GM12878 (cell line): Measurements from ENCODE around the gene RBBP9.

Experiments
- NR2C2 ChIP-seq: IDR thresholded peaks from 2 replicates; pipeline ENCODE4 v1.6.1; 2011; ENCODE audit warnings: borderline replicate concordance, low read depth; ENCODE audit not compliant: control insufficient read depth, insufficient read length
- SIN3A ChIP-seq: IDR thresholded peaks from 2 replicates; pipeline ENCODE4 v1.6.1; 2012; ENCODE audit warnings: low read depth, low read length, improper control_type of control experiment
- TF ChIP-seq, protein P1 (sequence below): IDR thresholded peaks from 2 replicates; pipeline ENCODE4 v1.6.1; 2012; ENCODE audit warnings: mild to moderate bottlenecking, low read depth, low read length

DNA sequence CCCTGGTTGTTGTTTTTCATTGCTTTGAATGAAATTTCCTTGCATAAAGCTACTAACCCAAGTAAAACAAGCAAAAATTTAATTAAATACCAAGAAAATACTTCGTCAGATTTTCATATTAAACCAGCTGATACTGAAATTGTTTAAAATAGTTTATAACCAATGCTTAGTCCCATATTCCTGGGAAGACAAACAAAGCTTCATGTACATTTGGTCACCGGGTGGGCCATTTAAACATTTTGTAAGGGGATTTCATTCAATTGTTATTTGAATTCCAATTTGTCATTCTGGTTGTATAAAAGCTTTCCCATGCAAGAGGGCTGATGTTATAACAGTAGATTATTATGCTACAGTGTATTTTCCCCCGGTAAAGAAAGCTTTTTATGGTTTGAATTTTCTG, 578 bp upstream of the RBBP9 start:
- TF ChIP-seq, protein P1, sequence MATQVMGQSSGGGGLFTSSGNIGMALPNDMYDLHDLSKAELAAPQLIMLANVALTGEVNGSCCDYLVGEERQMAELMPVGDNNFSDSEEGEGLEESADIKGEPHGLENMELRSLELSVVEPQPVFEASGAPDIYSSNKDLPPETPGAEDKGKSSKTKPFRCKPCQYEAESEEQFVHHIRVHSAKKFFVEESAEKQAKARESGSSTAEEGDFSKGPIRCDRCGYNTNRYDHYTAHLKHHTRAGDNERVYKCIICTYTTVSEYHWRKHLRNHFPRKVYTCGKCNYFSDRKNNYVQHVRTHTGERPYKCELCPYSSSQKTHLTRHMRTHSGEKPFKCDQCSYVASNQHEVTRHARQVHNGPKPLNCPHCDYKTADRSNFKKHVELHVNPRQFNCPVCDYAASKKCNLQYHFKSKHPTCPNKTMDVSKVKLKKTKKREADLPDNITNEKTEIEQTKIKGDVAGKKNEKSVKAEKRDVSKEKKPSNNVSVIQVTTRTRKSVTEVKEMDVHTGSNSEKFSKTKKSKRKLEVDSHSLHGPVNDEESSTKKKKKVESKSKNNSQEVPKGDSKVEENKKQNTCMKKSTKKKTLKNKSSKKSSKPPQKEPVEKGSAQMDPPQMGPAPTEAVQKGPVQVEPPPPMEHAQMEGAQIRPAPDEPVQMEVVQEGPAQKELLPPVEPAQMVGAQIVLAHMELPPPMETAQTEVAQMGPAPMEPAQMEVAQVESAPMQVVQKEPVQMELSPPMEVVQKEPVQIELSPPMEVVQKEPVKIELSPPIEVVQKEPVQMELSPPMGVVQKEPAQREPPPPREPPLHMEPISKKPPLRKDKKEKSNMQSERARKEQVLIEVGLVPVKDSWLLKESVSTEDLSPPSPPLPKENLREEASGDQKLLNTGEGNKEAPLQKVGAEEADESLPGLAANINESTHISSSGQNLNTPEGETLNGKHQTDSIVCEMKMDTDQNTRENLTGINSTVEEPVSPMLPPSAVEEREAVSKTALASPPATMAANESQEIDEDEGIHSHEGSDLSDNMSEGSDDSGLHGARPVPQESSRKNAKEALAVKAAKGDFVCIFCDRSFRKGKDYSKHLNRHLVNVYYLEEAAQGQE: no peak
- TF ChIP-seq SIN3A (no peak), NR2C2 (no peak)
